HEK293T (cell line): Measurements from ENCODE around the gene KCTD15.

ENCODE experiments used
- CTCF ChIA-PET: fragments of 350-600 bp; formaldehyde crosslinking; extraction: SDS; loops from one replicate; lab custom pipeline; 2021; ENCODE audit warnings: antibody characterized with exemption, inconsistent platforms; lab: Yijun Ruan, JAX
- POLR2A ChIA-PET: fragments of 350-600 bp; formaldehyde crosslinking; extraction: SDS; loops from one replicate; lab custom pipeline; 2020; ENCODE audit warnings: antibody characterized with exemption, inconsistent platforms; lab: Yijun Ruan, JAX
- DNase-seq: peaks from one replicate; pipeline ENCODE4 v3.0.0; 2012; ENCODE audit warnings: mixed read lengths; ENCODE audit errors: extremely low spot score
- ARNT ChIP-seq: fragments of 450-650 bp; IDR thresholded peaks from 2 replicates; pipeline ENCODE4 v1.6.1; 2017; ENCODE audit warnings: mild to moderate bottlenecking
- BHLHE40 ChIP-seq: fragments of 450-650 bp; IDR thresholded peaks from 2 replicates; pipeline ENCODE4 v1.6.1; 2016; ENCODE audit warnings: mild to moderate bottlenecking, moderate library complexity, borderline replicate concordance
- CTBP1 ChIP-seq: fragments of 450-650 bp; IDR thresholded peaks from 2 replicates; pipeline ENCODE4 v1.6.1; 2016; ENCODE audit warnings: borderline replicate concordance
- ELF4 ChIP-seq: fragments of 450-650 bp; IDR thresholded peaks from 2 replicates; pipeline ENCODE4 v1.6.1; 2017; ENCODE audit warnings: antibody characterized with exemption
- FOXA1 ChIP-seq: fragments of 450-650 bp; IDR thresholded peaks from 2 replicates; pipeline ENCODE4 v1.6.1; 2016; ENCODE audit warnings: mild to moderate bottlenecking
- FOXK2 ChIP-seq: fragments of 450-650 bp; IDR thresholded peaks from 2 replicates; pipeline ENCODE4 v1.6.1; 2016; ENCODE audit warnings: mild to moderate bottlenecking
- FOXM1 ChIP-seq: fragments of 450-650 bp; IDR thresholded peaks from 2 replicates; pipeline ENCODE4 v1.6.1; 2017; ENCODE audit warnings: mild to moderate bottlenecking, borderline replicate concordance
- HDGF ChIP-seq: fragments of 450-650 bp; IDR thresholded peaks from 2 replicates; pipeline ENCODE4 v1.6.1; 2017; ENCODE audit warnings: antibody characterized with exemption, borderline replicate concordance
- L3MBTL2 ChIP-seq: fragments of 450-650 bp; conservative IDR thresholded peaks from 2 replicates; pipeline ENCODE4 v1.6.1; 2016; ENCODE audit warnings: mild to moderate bottlenecking
- LEF1 ChIP-seq: fragments of 450-650 bp; IDR thresholded peaks from 2 replicates; pipeline ENCODE4 v1.6.1; 2017; ENCODE audit warnings: mild to moderate bottlenecking, borderline replicate concordance
- NFRKB ChIP-seq: fragments of 450-650 bp; IDR thresholded peaks from 2 replicates; pipeline ENCODE4 v1.6.1; 2016; ENCODE audit warnings: mild to moderate bottlenecking, moderate library complexity
- SP1 ChIP-seq: fragments of 450-650 bp; IDR thresholded peaks from 2 replicates; pipeline ENCODE4 v1.6.1; 2017
- SUZ12 ChIP-seq: fragments of 450-650 bp; IDR thresholded peaks from 2 replicates; pipeline ENCODE4 v1.6.1; 2016; ENCODE audit warnings: mild to moderate bottlenecking
- TARDBP ChIP-seq: fragments of 450-650 bp; IDR thresholded peaks from 2 replicates; pipeline ENCODE4 v1.6.1; 2016
- ZNF384 ChIP-seq: fragments of 450-650 bp; IDR thresholded peaks from 2 replicates; pipeline ENCODE4 v1.6.1; 2016
- TF ChIP-seq, protein P1 (sequence below): fragments of 450-650 bp; IDR thresholded peaks from 2 replicates; pipeline ENCODE4 v1.6.1; 2016

KCTD15 gene

DNA sequence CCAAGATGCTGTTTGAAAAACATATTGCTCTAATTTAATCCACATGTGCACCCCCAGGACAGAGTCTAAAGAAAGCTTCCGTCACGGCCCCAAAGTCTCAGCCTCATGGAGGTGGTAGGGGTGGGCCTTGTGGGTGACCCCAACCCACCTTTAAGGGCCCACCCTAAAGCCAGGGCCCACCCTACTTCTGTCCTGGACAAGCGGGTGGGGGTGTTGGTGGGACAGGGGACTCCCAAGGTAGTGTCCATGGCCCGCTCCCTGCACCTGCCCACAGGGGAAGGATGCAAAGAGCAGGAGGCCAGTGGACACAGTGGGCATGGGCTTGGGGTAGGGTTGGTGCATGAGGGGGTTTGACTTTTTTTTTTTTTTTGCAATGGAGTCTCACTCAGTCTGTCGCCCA, 66.8 kb downstream of the KCTD15 start:
- POLR2A ChIA-PET: no interaction called here
- DNase-seq: no peak
- TF ChIP-seq BHLHE40 (no peak), FOXA1 (no peak), FOXK2 (no peak), TARDBP (no peak), SP1 (no peak), ELF4 (no peak), ZNF384 (no peak), NFRKB (no peak), LEF1 (no peak), HDGF (no peak), FOXM1 (no peak), SUZ12 (no peak)
- TF ChIP-seq, protein P1, sequence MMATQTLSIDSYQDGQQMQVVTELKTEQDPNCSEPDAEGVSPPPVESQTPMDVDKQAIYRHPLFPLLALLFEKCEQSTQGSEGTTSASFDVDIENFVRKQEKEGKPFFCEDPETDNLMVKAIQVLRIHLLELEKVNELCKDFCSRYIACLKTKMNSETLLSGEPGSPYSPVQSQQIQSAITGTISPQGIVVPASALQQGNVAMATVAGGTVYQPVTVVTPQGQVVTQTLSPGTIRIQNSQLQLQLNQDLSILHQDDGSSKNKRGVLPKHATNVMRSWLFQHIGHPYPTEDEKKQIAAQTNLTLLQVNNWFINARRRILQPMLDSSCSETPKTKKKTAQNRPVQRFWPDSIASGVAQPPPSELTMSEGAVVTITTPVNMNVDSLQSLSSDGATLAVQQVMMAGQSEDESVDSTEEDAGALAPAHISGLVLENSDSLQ: no peak
- CTCF ChIA-PET: no interaction called here

DNA sequence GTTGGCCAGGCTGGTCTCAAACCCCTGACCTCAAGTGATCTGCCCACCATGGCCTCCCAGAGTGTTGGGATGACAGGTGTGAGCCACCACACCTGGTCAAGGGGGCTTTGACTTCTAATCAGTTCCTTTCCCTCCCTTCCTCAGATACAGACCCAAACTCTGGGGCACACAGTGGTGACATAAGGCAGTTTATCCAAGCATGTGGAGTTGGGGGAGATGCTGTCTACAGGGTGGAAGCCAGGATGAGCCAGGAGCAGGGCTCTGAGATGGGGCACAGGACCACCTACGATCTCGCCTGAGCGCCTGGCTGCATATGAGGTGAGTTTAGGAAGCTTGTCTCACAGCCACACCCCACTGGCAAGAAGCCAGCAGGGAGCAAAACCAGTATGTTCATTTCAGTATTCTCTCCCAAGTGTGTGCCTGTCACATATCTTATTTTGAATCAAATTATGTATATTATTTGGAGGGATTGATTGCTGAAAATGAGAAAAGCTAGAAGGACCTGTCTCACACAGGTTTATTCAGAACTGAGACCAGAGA, 67.7 kb downstream of the KCTD15 start:
- CTCF ChIA-PET: no interaction called here

DNA sequence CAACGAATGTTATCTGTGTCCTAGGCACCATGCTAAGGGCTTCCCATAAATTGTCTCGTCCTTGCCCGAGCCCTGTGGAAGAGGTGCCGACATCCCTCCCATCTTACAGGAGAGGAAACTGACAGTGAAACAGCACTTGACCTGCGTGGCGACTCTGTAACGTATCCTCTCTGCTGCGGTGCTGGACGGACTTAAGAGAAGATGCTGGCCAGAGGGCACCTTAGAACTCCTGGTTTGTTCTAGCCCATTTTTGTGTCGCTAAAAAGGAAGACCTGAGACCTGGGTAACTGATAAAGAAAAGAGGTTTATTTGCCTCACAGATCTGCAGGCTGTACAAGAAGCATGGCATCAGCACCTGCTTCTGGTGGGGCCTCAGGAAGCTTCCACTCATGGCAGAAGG, 68.6 kb downstream of the KCTD15 start:
- TF ChIP-seq CTBP1 (no peak), BHLHE40 (no peak), HDGF (no peak), ARNT (no peak), FOXA1 (no peak), SUZ12 (no peak), ELF4 (no peak), ZNF384 (no peak), SP1 (no peak), L3MBTL2 (no peak)
- TF ChIP-seq, protein P1: no peak
- CTCF ChIA-PET: no interaction called here
- POLR2A ChIA-PET: no interaction called here
- DNase-seq: no peak

More for the DNA sequence above, 67.7 kb downstream of the KCTD15 start:
- DNase-seq: no peak
- TF ChIP-seq FOXK2 (no peak), HDGF (no peak), L3MBTL2 (no peak)
- POLR2A ChIA-PET: no interaction called here
